Astrocyte (in vitro differentiated cells and primary cell): ENCODE results near the gene RABGGTA. TPM values are rescaled to one million over a fixed set of nuclear protein-coding genes. Genes with fewer than 3 reads are reported as not detected.

ENCODE experiments used
- DNase-seq: peaks from one replicate; pipeline ENCODE4 v3.0.0-alpha.2; 2010; ENCODE audit warnings: low read depth
- FAIRE-seq: peaks from 2 replicates; lab custom pipeline; 2011; peaks lifted over from hg19 to GRCh38; lab: Jason Lieb, UNC
- H2AFZ ChIP-seq: 2 replicates; pipeline ENCODE4 v1.6.0; 2012; ENCODE audit warnings: low read depth, low read length, inconsistent platforms
- H3K27ac ChIP-seq: 2 replicates; pipeline ENCODE4 v1.5.1; 2011; ENCODE audit warnings: low read depth, low read length, inconsistent platforms
- H3K27me3 ChIP-seq: 2 replicates; pipeline ENCODE4 v1.6.0; 2011; ENCODE audit warnings: low read length, inconsistent platforms; ENCODE audit not compliant: insufficient read depth
- H3K36me3 ChIP-seq: 2 replicates; pipeline ENCODE4 v1.5.1; 2011; ENCODE audit warnings: low read length, inconsistent platforms; ENCODE audit not compliant: insufficient read depth
- H3K4me1 ChIP-seq: 2 replicates; pipeline ENCODE4 v1.5.1; 2011; ENCODE audit warnings: low read length, inconsistent platforms; ENCODE audit not compliant: insufficient read depth
- H3K4me2 ChIP-seq: 2 replicates; pipeline ENCODE4 v1.6.0; 2012; ENCODE audit warnings: low read length, inconsistent platforms
- H3K4me3 ChIP-seq: 2 replicates; pipeline ENCODE4 v1.5.1; 2011; ENCODE audit warnings: low read depth, mild to moderate bottlenecking, low read length, inconsistent platforms; ENCODE audit not compliant: insufficient read depth
- H3K79me2 ChIP-seq: 2 replicates; pipeline ENCODE4 v1.6.0; 2012; ENCODE audit warnings: mild to moderate bottlenecking, low read length, inconsistent platforms; ENCODE audit not compliant: insufficient read depth
- H3K9ac ChIP-seq: 2 replicates; pipeline ENCODE4 v1.6.0; 2012; ENCODE audit warnings: mild to moderate bottlenecking, low read length, inconsistent platforms
- H3K9me3 ChIP-seq: 2 replicates; pipeline ENCODE4 v1.5.1; 2012; ENCODE audit warnings: low read depth, mild to moderate bottlenecking, low read length, inconsistent platforms; ENCODE audit not compliant: insufficient read depth
- H4K20me1 ChIP-seq: 2 replicates; pipeline ENCODE4 v1.6.0; 2012; ENCODE audit warnings: low read length, inconsistent platforms; ENCODE audit not compliant: insufficient read depth
- H3K27ac Mint-ChIP-seq: one replicate; pipeline ENCODE4 v1.8.0; 2021; ENCODE audit warnings: mild to moderate bottlenecking, mixed read lengths; ENCODE audit not compliant: unreplicated experiment
- H3K27me3 Mint-ChIP-seq: one replicate; pipeline ENCODE4 v1.8.0; 2021; ENCODE audit warnings: low read depth, mixed read lengths; ENCODE audit not compliant: unreplicated experiment
- H3K36me3 Mint-ChIP-seq: one replicate; pipeline ENCODE4 v1.8.0; 2021; ENCODE audit warnings: low read depth, mixed read lengths; ENCODE audit not compliant: unreplicated experiment
- H3K4me1 Mint-ChIP-seq: one replicate; pipeline ENCODE4 v1.8.0; 2021; ENCODE audit warnings: low read depth, mixed read lengths; ENCODE audit not compliant: unreplicated experiment
- H3K4me3 Mint-ChIP-seq: one replicate; pipeline ENCODE4 v1.8.0; 2021; ENCODE audit warnings: mild to moderate bottlenecking, moderate library complexity, mixed read lengths; ENCODE audit not compliant: unreplicated experiment
- H3K9me3 Mint-ChIP-seq: one replicate; pipeline ENCODE4 v1.8.0; 2021; ENCODE audit warnings: mild to moderate bottlenecking, mixed read lengths; ENCODE audit not compliant: unreplicated experiment
- CTCF ChIP-seq: IDR thresholded peaks from 2 replicates; pipeline ENCODE4 v1.5.1; 2011; ENCODE audit warnings: low read depth, mild to moderate bottlenecking, inconsistent platforms, low read length, moderate library complexity; ENCODE audit not compliant: insufficient read depth
- EZH2 ChIP-seq: IDR thresholded peaks from 2 replicates; pipeline ENCODE4 v1.6.1; 2012; ENCODE audit warnings: mild to moderate bottlenecking, low read length, inconsistent platforms; ENCODE audit not compliant: insufficient read depth
- total RNA-seq: library from RNA; stranded (reverse); gene quantifications from 2 replicates; pipeline ENCODE4 v1.2.1, GENCODE V29; 2021

Gene RABGGTA
- total RNA-seq, 1 donor from 2014 or later, result 27.3 TPM

GRCh38 chr14:24309538-24310264, 38.3 kb upstream of the RABGGTA start, which contains the start of gene LTB4R2:
LTB4R2 (plus strand) TSS chr14:24310140; CDS start chr14:24310665, 525 bp downstream.
- no peak for FAIRE-seq
- H3K79me2 ChIP-seq, result no peaks in the 10 kb centered on the region
- H3K9me3 ChIP-seq, result no peaks in the 10 kb centered on the region
- no peak within 1 kb of the TSS for H3K4me3 ChIP-seq
- Mint-ChIP-seq H3K4me3 (no peak within 1 kb of the TSS), H3K9me3 (peaks cover 2% of the 10 kb centered on the region), H3K27me3 (peaks cover 6% of the 10 kb centered on the region), H3K27ac (peak within 1 kb of the TSS; percentile 66), H3K4me1 (peaks cover 8% of the 10 kb centered on the region), H3K36me3 (peaks cover 29% of the 10 kb centered on the region)
- peaks cover 16% of the 10 kb centered on the region for H3K4me1 ChIP-seq
- H4K20me1 ChIP-seq, result peaks cover 48% of the 10 kb centered on the region
- no peak within 1 kb of the TSS for H3K27ac ChIP-seq
- H3K9ac ChIP-seq, result no peak within 1 kb of the TSS
- H3K27me3 ChIP-seq, result peaks cover 2% of the 10 kb centered on the region
- H3K4me2 ChIP-seq, result peak within 1 kb of the TSS; percentile 78
- no peak for DNase-seq
- H3K36me3 ChIP-seq, result peaks cover 18% of the 10 kb centered on the region
- peak within 1 kb of the TSS; percentile 44 for H2AFZ ChIP-seq
- TF ChIP-seq CTCF (no peak), EZH2 (no peak)

- Histone ChIP-seq H3K4me2 (no peak overlapping the region), H2AFZ (no peak overlapping the region), H3K36me3 (peaks cover 30% of the 10 kb centered on the region), H3K27me3 (no peaks in the 10 kb centered on the region), H3K9ac (no peak overlapping the region), H3K4me3 (no peak overlapping the region), H3K27ac (no peak overlapping the region), H3K79me2 (no peaks in the 10 kb centered on the region), H3K4me1 (peaks cover 16% of the 10 kb centered on the region), H3K9me3 (no peaks in the 10 kb centered on the region), H4K20me1 (peaks cover 48% of the 10 kb centered on the region)
- no peak overlapping the region for H3K4me3 Mint-ChIP-seq
- peaks cover 8% of the 10 kb centered on the region for H3K4me1 Mint-ChIP-seq
- no peaks in the 10 kb centered on the region for H3K27me3 Mint-ChIP-seq
- TF ChIP-seq EZH2, result no peak
- no peak for TF ChIP-seq CTCF
- FAIRE-seq (no peak), DNase-seq (no peak)
- H3K27ac Mint-ChIP-seq, result no peak overlapping the region
- no peaks in the 10 kb centered on the region for H3K9me3 Mint-ChIP-seq
- peaks cover 38% of the 10 kb centered on the region for H3K36me3 Mint-ChIP-seq
These were observed 37.1 kb upstream of the RABGGTA start for GRCh38 chr14:24308342-24309124.
